PC-3 (cell line): ENCODE data around the gene AQP10. TPM values are rescaled to one million over a fixed set of nuclear protein-coding genes. Genes with fewer than 3 reads are reported as not detected.

Experiments used
- ATAC-seq: fragments of 200-7000 bp; cut with Tn5 transposase; 2 replicates; pipeline ENCODE4 v1.9.1; 2020; ENCODE audit warnings: mild to moderate bottlenecking, moderate library complexity
- BruUV-seq: library from RNA; stranded (reverse); fragments of 400-500 nt; replicated peaks from 2 replicates; lab custom pipeline; 2021; lab: Mats Ljungman, UMichigan
- CTCF ChIA-PET: fragments of 300-600 bp; sonication (Branson Sonifier 250); formaldehyde crosslinking; loops from one replicate; lab custom pipeline; 2022; ENCODE audit warnings: antibody characterized with exemption; lab: Charles Lee
- POLR2A ChIA-PET: fragments of 300-600 bp; sonication (Branson Sonifier 250); formaldehyde crosslinking; loops from one replicate; lab custom pipeline; 2022; ENCODE audit warnings: antibody characterized with exemption; ENCODE audit not compliant: unreplicated experiment; lab: Charles Lee
- DNase-seq: peaks from one replicate; pipeline ENCODE4 v3.0.0-alpha.2; 2015
- H2AFZ ChIP-seq: fragments of 300-600 bp; sonication (generic); 2 replicates; pipeline ENCODE4 v1.6.0; 2016; ENCODE audit warnings: antibody characterized with exemption, low read length
- H3F3A ChIP-seq: fragments of 300-600 bp; sonication (generic); one replicate; pipeline ENCODE4 v1.6.0; 2017; ENCODE audit warnings: antibody characterized with exemption, low read length, control low read depth, mild to moderate bottlenecking; ENCODE audit not compliant: unreplicated experiment
- H3K27ac ChIP-seq: fragments of 300-600 bp; sonication (generic); 2 replicates; pipeline ENCODE4 v1.5.1; 2016; ENCODE audit warnings: mild to moderate bottlenecking, low read length
- H3K27me3 ChIP-seq: fragments of 300-600 bp; sonication (generic); 2 replicates; pipeline ENCODE4 v1.6.1; 2016; ENCODE audit warnings: low read length, mixed read lengths
- H3K36me3 ChIP-seq: fragments of 300-600 bp; sonication (generic); 2 replicates; pipeline ENCODE4 v1.6.1; 2016; ENCODE audit warnings: low read depth, mixed run types, low read length, mixed read lengths
- H3K4me1 ChIP-seq: fragments of 300-600 bp; sonication (generic); 2 replicates; pipeline ENCODE4 v1.5.1; 2016; ENCODE audit warnings: low read length; ENCODE audit not compliant: insufficient read depth
- H3K4me2 ChIP-seq: fragments of 300-600 bp; sonication (generic); 2 replicates; pipeline ENCODE4 v1.6.0; 2016; ENCODE audit warnings: low read length
- H3K4me3 ChIP-seq: fragments of 300-600 bp; sonication (generic); 2 replicates; pipeline ENCODE4 v1.5.1; 2016; ENCODE audit warnings: mild to moderate bottlenecking, low read length, mixed read lengths
- H3K79me2 ChIP-seq: fragments of 300-600 bp; sonication (generic); 2 replicates; pipeline ENCODE4 v1.6.1; 2017; ENCODE audit warnings: low read length, mixed read lengths
- H3K9ac ChIP-seq: fragments of 300-600 bp; sonication (generic); 2 replicates; pipeline ENCODE4 v1.6.0; 2016; ENCODE audit warnings: mild to moderate bottlenecking, low read length
- H3K9me2 ChIP-seq: fragments of 300-600 bp; sonication (generic); replicated peaks from 2 replicates; pipeline ENCODE4 v1.6.1; 2016; ENCODE audit warnings: mixed run types, low read length, mixed read lengths
- H3K9me3 ChIP-seq: fragments of 300-600 bp; sonication (generic); 2 replicates; pipeline ENCODE4 v1.6.1; 2016; ENCODE audit warnings: low read length, mixed read lengths
- H4K20me1 ChIP-seq: fragments of 300-600 bp; sonication (generic); 2 replicates; pipeline ENCODE4 v1.6.1; 2016; ENCODE audit warnings: low read length, mixed read lengths
- EZH2 ChIP-seq: fragments of 300-600 bp; sonication (generic); IDR thresholded peaks from one replicate; pipeline ENCODE4 v1.6.1; 2017; ENCODE audit warnings: antibody characterized with exemption, mild to moderate bottlenecking, low read length; ENCODE audit not compliant: unreplicated experiment
- EZH2phosphoT487 ChIP-seq: fragments of 300-600 bp; sonication (generic); IDR thresholded peaks from 2 replicates; pipeline ENCODE4 v1.6.1; 2018; ENCODE audit warnings: mild to moderate bottlenecking, antibody characterized with exemption, low read length, borderline replicate concordance
- intact Hi-C: fragments of 100-400 bp; cut with micrococcal nuclease; formaldehyde crosslinking; loops from 2 replicates; pipeline ENCODE4 v1.9.0; 2023
- total RNA-seq: library from RNA; depleted of rRNA; stranded (reverse); fragments of >200 nt; gene quantifications from 2 replicates; pipeline ENCODE4 v1.2.3, GENCODE V29; 2014
- TF ChIP-seq, protein P1 (sequence below): fragments of 300-600 bp; sonication (generic); conservative IDR thresholded peaks from 2 replicates; pipeline ENCODE4 v1.5.1; 2017; ENCODE audit warnings: antibody characterized with exemption, low read depth, mild to moderate bottlenecking, low read length

The AQP10 gene
- total RNA-seq, 1 experiment from 2014 or later = not detected

DNA sequence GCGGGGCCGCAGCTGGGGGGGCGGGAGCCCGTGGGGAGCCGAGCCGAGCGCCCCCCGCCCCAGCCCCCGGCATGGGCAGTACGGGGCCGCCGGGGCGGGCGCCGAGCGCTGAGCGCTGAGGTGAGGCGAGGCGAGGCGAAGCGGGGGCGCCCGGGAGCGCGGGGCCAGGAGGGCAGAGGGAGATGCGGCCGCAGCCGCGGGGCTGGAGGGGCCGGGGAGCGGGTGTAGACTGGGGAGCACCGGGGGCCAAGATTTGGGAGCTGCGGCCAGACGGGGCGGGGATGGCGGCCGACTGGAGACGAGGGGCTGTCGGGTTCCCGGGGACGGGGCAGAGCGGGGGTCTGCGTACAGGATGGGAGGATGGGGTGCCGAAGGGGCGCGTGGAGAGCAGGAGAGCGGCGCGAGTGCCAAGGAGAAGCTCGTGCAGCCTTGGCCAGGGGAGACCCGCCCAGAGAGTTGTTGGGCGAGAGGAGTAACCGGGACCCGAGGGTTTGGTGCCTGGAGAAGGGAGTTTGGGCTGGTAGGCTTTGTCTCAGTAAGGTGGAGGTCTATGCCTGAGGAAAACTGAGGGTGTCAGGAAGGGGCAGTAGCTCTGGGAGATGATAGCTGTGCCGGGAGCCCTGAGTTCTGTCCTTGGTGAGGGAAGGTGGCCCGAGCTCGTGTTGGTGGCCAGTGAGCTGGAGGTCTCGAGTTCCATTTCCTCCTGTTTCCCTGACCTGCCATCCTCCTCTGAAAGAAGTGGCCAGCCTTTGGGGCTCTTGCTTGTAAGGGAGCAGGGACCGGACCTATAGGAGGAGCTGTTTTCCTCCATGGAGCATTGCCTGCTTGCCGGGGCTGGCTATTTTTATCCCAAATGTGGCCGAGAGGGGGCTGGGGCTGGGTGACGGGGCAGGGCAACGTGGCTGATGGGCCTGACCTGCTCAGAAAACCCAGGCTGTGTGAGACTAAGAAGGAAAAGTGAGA is 5.0 kb downstream of the AQP10 start:
- Histone ChIP-seq H3F3A (peaks cover 4% of the 10 kb centered on the region), H3K4me2 (peak overlapping the region; percentile 87), H3K9ac (peak overlapping the region; percentile 63), H3K27me3 (peaks cover 14% of the 10 kb centered on the region; the same call in 1 of the 2 replicates), H3K4me3 (peak overlapping the region; percentile 79), H3K9me3 (no peaks in the 10 kb centered on the region), H4K20me1 (no peaks in the 10 kb centered on the region), H2AFZ (peak overlapping the region; percentile 96), H3K36me3 (no peaks in the 10 kb centered on the region), H3K4me1 (peaks cover 25% of the 10 kb centered on the region), H3K79me2 (no peaks in the 10 kb centered on the region), H3K9me2 (no peaks in the 10 kb centered on the region), H3K27ac (peak overlapping the region; percentile 76)
- ATAC-seq (peak; percentile 53), DNase-seq (peak; percentile 83)
- TF ChIP-seq EZH2phosphoT487 (no peak), EZH2 (no peak)
- TF ChIP-seq, protein P1, sequence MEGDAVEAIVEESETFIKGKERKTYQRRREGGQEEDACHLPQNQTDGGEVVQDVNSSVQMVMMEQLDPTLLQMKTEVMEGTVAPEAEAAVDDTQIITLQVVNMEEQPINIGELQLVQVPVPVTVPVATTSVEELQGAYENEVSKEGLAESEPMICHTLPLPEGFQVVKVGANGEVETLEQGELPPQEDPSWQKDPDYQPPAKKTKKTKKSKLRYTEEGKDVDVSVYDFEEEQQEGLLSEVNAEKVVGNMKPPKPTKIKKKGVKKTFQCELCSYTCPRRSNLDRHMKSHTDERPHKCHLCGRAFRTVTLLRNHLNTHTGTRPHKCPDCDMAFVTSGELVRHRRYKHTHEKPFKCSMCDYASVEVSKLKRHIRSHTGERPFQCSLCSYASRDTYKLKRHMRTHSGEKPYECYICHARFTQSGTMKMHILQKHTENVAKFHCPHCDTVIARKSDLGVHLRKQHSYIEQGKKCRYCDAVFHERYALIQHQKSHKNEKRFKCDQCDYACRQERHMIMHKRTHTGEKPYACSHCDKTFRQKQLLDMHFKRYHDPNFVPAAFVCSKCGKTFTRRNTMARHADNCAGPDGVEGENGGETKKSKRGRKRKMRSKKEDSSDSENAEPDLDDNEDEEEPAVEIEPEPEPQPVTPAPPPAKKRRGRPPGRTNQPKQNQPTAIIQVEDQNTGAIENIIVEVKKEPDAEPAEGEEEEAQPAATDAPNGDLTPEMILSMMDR = peak; percentile 77
- CTCF ChIA-PET = interaction anchor here (0.5 to 1.9 kb wide), 6 partner anchors 9 to 204 kb away, joined by 3 to 18 read pairs (median 4); no protein-coding TSS in a partner anchor
- POLR2A ChIA-PET = interaction anchor here (0.6 to 0.8 kb wide), 2 partner anchors 234 to 804 kb away, joined by 3 to 4 read pairs; no protein-coding TSS in a partner anchor
- BruUV-seq = TSS peak; percentile 82
- intact Hi-C loops = loop anchor here (1.0 to 5.0 kb wide), 2 partner anchors 9 to 151 kb away; no protein-coding TSS in a partner anchor

DNA sequence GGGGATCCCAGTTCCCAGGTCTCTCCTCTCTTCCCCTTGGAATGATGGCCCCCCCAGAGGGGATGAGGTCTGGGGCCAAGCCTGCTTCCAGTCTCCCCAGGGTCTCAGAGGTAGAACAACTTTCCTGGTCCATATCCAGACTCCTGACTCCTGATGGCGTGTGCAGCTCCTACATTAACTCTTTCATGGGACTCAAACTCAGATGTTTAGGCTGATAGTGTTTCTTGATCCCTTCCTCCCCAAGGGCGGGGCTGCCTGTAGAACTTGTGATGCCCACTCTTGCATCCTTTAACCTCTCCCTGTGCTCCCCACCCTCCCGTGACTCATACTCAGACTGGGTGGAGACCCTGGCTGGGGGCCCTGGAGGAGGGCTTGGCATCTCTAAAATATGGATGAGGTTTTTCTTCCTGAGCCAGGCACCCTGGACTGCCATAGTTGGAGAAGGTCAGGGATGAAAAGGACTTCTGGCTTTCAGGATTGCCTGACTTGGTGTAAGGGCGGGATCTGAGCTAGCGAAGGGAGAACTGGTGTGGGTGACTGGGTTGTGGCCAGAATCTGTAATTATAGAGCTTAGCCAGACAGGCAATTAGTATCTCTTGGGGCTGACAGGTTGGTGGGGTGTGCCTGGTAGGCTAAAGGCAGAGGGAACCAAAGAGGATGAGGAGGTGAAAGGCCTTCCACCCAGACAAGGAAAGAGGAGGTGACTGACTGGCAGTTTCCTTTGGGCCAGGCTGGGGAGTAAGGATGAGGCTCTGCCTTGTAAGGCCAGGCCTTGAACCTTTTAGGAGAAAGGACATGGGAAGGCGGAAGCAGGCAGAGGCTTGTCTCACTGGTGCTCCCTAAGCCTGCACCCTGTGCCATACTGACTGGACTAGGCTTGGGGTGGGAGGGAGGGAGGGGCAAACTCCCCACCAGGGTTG is 5.9 kb downstream of the AQP10 start:
- ChIA-PET CTCF (interaction anchor here (0.6 to 1.9 kb wide), 4 partner anchors 8 to 89 kb away, joined by 3 to 18 read pairs (median 4); no protein-coding TSS in a partner anchor), POLR2A (interaction anchor here (0.8 kb wide), 1 partner anchor 233 kb away, joined by 4 read pairs; no protein-coding TSS in a partner anchor)
- ATAC-seq (peak; percentile 21), DNase-seq (peak; percentile 62)
- peak overlapping the region; percentile 76 for H3K27ac ChIP-seq
- no peaks in the 10 kb centered on the region for H3K9me2 ChIP-seq
- H3K4me2 ChIP-seq = peak overlapping the region; percentile 87
- H3K9ac ChIP-seq = peak overlapping the region; percentile 63
- no peak for TF ChIP-seq EZH2phosphoT487
- TF ChIP-seq, protein P1 = peak; percentile 29; the same call in 1 of the 2 replicates
- TF ChIP-seq EZH2 = no peak
- H3K79me2 ChIP-seq = no peaks in the 10 kb centered on the region
- H3K36me3 ChIP-seq = 0 out of 2 replicates have a peak, but pooled peaks cover 4% of the 10 kb centered on the region
- no peaks in the 10 kb centered on the region for H4K20me1 ChIP-seq
- H3K4me1 ChIP-seq = peaks cover 25% of the 10 kb centered on the region
- H3K27me3 ChIP-seq = peaks cover 13% of the 10 kb centered on the region; the same call in 1 of the 2 replicates
- peak overlapping the region; percentile 79 for H3K4me3 ChIP-seq
- H3F3A ChIP-seq = peaks cover 4% of the 10 kb centered on the region
- TSS peak; percentile 11 for BruUV-seq
- peak overlapping the region; percentile 96 for H2AFZ ChIP-seq
- no peaks in the 10 kb centered on the region for H3K9me3 ChIP-seq
- intact Hi-C loops = loop anchor here (1.0 to 5.0 kb wide), 2 partner anchors 8 to 150 kb away; no protein-coding TSS in a partner anchor
